G401 (cell line): ENCODE measurements around the gene KRT13. TPM values are rescaled to one million over a fixed set of nuclear protein-coding genes. Genes with fewer than 3 reads are reported as not detected.
A peak's percentile ranks its signal among the peaks of the same experiment; 100 is the strongest.

Experiments
- DNase-seq: peaks from one replicate; pipeline ENCODE4 v3.0.0-alpha.2; 2015; ENCODE audit warnings: low spot score
- in situ Hi-C: cut with HindIII; loops from 2 replicates; pipeline ENCODE4 v1.10.0; 2016; ENCODE audit warnings: low sequenced_read_pairs, mixed read lengths
- total RNA-seq: library from RNA; depleted of rRNA; stranded (reverse); fragments of >200 nt; shearing (Covaris generic); gene quantifications from 2 replicates; pipeline ENCODE4 v1.2.3, GENCODE V29; 2014

The KRT13 gene
- total RNA-seq, 1 experiment from 2014 or later, result not detected

DNA sequence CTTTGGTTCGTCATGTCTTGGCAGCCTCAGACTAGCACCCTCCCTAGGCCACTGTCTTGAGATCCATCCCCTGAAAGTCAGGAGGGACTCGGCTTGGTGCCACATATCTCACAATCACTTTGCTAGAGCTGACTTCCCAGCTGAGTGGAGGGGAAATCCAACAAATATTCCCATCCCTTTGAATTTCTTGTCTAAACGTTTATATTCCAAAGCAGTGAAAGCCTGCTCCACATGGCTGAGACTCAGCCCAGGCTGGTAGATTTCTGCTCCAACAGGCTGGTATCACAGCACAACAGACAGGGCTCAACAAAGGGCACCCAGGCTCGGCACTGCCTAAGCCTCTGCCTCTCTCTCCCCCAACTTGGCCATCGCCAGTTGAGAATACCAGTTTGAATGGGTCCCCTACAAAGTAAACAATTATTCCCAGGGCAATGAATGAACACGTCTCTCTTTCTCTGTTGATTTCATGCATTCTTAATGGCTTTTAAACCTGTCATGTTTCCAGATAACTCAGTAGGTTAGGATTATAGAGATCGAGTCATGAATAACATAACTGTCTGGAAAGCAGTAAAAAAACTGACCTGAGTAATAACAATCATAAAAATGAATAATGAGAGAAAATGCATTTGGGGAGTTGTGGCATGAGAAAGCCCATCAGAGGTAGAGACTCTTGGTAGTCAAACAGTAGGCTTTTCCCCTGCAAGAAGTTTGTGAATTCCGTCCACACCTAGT, 1.0 kb downstream of the KRT13 start:
- no peak for DNase-seq
- in situ Hi-C loops, result no loop called here

DNA sequence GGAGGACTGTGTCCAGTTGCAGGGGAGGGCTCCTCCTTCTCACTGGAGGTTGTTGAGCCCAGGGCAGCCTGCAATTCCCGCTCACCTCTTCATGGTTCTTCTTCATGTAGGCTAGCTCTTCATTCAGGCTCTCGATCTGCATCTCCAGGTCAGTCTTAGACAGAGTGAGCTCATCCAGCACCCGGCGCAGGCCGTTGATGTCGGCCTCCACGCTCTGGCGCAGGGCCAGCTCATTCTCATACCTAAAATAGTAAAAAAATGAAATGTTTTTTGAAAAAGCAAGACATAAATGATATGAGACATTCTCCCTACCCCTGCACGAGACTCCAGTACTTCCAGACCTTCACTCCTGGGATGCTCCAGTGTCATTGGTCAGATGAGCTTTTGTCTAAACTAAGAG, 2.2 kb downstream of the KRT13 start:
- in situ Hi-C loops, result no loop called here
- no peak for DNase-seq

DNA sequence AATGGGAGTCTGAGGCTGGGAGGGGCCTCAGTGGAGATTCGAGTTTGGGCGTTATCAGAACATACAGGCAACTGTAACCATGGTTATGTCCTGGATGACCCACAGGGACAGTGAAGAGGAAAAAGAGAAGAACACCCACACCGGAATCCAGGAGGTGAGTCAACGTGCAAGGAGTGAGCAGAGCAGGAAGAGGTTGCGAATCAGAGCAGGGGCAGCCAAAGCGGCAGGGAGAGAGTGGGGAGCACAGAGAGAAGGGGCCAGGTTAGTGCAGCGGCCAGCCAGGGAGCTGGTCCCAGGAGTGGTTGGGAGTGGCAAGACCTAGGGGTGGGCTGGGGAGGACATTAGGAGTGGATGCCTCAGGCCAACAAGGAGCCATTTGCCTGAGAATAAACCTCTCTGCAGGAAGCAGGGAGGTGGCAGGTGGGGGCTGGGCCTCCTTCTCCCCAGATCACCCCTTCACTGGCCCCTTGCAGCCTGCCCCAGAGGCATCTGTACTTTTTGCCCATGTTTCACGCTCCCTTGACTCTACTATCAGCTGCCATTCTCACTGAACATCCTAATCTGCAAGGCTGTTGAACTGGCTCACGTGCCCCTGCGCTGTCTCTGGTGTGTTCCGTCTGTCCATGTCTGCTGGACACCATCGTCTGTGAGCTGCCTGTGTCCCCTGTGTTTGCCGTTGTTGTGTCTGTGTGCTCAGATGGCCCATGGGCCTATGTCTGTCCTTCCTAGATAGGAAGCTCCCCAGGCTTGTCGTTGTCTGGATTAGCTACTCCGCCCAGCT, 5.1 kb downstream of the KRT13 start:
- DNase-seq, result no peak
- in situ Hi-C loops, result no loop called here

DNA sequence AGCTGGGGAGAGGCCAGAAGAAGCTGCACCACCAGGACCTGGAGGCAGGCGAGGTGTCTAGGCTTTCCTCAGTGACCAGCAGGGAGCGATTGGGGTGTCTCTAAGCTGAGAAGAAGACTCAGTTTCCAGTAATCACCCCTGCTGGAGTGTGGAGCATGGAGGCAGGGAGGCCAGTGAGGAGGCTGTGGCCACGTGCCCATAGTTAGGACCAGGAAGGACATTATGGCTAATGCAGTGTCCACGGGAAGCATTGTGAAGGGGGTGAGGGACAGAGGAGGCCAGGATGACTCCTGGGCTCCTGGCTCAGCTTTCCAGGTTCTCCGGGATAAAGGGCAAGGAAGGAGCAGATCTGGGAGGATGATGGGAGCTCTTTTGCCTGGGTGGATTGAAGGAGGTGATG, 5.7 kb downstream of the KRT13 start:
- in situ Hi-C loops, result no loop called here
- DNase-seq, result no peak

DNA sequence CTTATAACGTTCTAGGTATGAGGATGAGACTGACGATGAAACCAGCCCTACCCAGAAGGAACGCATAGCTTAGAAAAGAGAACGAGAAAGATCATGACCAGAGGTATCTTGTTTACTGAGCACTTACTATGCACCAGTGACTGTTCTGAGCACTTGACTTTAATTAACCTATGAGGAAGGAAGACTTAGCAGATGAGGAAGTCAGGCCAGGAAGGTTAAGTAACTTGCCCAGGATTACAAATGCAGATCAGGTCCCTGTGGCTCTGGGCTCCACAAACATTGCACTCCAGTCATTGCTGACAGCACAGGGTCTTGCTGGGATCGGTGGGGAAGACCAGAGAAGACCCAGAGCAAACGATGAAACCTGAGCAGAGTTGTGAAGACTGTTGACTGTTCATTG, 7.1 kb downstream of the KRT13 start:
- no peak for DNase-seq
- in situ Hi-C loops, result no loop called here

DNA sequence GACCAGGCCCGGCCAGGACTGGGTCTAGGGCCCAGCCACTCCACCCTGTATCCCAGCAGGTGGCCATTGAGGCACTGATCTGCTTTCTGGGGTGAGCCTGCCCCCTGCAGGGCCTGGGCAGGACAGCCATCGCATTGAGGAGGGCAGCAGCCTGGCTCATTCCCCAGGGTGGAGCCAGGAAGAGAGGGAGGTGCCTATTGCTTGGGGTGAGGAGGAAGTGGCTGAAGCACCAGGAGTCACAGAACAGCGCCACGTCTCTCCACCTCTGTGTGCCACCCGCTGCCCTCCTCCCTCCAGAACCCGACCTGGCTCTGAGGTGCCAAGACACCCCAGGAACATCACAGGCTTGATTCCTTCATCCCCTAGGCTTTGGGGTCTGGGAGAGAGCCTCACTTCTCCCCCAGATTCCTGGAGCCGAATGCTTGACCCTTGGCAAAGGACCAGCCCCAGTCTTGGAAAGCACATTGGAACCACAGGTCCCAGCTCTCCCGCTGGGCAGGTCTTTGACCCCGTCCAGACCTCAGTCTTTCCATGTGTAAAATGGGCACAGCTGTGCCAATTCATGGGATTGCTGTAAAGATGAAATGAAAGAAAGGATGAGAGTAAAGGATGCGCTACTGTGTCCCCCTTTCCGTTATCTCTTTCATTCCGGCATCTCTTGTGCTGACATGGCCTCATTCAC, 8.5 kb downstream of the KRT13 start:
- DNase-seq, result peak; percentile 22
- in situ Hi-C loops, result no loop called here

DNA sequence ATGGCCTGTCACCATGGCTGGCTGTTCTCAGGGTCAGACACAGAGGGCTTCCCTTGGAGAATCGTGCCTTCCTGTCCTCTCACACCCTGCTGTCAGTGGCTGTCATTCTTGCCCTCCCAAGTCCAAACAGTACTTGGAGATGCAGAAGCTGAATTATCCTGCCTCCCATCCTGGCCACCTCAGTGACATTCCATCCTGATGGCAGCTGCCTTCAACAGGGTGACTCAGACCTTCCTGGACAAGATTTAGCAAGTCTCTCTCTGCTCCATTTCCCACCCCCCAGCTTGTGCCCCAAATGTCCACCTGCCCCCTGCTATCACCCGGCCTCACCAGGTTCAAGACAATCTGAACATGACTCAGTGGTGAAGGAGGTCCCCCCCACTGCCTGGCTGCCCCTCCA, 10.9 kb downstream of the KRT13 start:
- in situ Hi-C loops, result no loop called here
- no peak for DNase-seq

DNA sequence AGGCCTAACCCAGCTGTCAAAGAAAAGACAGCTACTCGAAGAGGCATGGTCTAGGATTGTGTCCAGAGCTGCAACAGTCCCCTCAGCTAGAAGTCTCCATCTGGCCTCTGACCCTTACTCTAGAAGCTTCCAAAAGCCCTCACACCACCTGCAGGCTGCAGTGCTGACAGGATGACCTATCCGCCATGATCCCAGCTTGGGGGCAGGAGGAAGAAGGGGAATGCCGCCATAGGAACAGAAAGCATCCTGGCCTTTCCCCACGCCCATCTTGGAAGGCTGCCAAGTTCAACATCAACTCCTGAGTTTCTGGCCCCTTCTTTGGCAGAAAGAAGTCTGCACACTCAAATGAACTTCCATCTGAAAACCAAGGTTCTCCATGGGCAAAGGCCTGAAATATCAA, 12.6 kb downstream of the KRT13 start:
- DNase-seq, result no peak
- in situ Hi-C loops, result no loop called here

DNA sequence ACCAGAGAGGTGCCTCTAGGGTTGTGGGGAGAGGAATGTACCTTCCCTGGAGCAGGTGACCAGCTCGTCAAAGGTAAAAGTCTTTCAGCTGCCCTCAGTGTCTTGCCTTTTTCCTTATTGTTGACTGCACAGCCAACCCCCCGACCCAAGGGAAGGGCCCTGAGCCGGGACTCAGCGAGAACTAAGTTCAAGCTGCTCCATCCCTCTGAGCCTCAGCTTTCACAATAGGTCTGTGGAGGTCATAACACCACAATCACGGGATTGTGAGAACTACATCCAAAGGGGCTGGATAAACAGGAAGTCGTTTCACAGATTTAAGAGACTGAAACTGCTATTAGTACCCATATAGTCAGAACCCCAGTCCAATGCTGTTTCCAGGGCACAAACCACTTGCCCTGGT, 13.1 kb downstream of the KRT13 start:
- no peak for DNase-seq
- in situ Hi-C loops, result no loop called here

DNA sequence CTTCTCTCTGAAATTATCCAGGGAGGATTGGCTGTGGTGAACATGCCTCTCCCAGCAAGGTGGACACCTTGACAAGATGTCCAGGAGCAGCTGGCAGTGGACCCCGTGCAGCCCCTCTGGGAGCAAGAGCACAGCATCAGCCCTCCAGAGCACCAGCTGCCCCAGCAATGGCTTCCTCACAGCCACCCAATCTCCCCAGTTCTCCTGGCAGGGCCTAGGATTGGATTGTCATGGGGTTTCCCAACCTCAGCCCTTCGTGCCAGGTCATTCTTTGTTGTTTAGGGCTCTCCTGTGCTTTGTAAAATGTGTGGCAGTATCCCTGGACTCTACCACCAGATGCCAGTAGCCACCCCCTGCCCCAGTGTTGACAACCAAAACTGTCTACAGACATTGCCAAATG, 13.9 kb downstream of the KRT13 start:
- in situ Hi-C loops, result no loop called here
- DNase-seq, result no peak

DNA sequence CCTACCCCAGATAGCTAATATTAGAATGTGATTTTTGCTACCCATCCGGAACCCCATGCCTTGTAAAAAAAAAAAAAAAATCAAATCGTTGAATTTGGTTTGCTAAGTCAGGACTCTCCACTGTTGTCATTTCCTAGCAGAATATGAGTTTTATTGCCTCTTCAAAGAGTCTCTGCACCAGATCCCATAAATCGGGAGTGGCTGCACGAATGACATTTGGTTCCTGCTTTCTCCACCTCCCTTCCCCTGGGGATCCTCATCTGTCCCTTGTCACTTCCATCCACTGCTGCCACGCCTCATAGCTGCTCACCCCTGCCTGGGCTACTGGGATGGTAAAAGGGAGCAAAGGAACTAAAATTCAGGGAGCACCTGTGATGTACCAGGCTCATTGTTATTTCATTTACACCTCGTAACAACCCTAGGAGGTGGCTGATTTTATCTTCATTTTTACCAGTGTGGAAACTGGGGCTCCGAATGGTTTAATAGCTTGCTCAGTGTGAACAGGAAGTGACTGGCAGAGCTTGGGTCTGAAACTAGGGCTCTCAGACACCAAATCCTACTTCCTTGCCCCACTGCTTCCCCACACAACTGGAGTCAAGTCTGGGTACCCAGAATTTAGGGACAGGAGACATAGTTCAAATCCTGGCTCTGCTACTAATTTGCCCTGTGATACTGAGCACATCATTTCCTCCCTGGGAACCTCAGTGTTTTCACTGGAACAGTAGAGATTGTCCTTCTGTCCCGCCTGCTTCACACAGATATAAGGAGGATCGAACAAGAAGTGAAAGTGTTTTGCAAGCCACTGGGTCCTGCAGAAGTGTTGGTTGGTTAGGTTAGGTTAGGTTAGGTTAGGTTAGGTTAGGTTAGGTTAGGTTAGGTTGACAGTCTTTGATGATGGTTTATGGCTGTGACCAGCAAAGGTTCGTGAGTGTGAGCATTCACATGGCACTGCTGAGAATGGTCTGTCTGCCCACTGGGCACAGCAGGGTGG, 15.1 kb downstream of the KRT13 start:
- in situ Hi-C loops, result no loop called here
- no peak for DNase-seq

DNA sequence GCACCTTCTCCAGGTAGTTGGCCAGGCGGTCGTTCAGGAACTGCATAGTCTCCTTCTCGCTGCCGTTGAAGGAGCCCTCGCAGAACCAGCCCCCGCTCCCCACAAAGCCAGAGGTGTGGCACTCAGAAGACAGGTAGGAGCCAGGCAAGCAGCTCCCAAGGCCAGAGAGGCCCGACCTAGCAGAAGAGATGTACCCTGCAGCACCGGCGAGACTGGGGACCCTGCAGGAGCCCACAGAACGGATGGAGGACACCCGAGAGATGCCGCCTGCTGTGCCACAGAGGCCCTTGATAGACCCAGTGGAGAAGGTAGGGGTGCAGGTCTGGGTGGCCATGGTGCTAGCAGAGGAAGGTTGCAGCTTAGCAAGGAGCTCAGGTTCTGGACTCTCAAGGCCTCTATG, 15.9 kb downstream of the KRT13 start, which contains the start of gene KRT36:
KRT36 (minus strand) TSS at position 380 of the 400 bp plus-strand sequence; CDS start at position 334, 46 bp downstream.
- no peak for DNase-seq
- in situ Hi-C loops, result no loop called here

DNA sequence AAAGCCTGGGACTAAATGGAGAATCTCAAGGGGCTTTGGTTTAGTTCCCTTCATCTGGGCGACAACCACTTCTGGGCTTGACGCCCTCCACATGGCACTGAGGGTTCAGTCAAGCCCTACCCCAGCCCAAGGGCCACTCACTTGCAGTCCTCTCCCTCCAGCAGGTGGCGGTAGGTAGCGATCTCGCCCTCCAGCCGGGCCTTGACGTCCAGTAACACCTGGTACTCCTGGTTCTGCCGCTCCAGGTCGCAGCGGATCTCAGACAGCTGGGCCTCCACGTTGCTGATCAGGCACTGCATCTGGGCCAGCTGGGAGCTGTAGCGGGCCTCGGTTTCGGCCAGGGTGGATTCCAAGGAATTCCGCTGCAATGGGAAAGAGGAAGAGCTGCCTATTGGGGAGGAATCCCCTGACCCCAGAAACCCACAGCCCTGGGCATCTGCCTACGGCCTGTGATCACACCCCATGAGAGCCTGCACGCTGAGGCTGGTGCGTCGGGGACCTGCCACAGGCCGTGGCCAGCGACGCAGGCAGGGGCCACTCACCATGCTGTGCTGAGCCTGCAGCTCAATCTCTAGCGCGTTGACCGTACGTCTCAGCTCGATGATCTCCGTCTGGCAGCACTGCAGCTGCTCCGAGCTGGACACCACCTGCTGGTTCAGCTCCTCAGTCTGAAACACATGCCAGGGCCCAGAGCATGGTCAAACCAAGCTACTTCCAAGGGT, 18.4 kb downstream of the KRT13 start:
- in situ Hi-C loops, result no loop called here
- no peak for DNase-seq

DNA sequence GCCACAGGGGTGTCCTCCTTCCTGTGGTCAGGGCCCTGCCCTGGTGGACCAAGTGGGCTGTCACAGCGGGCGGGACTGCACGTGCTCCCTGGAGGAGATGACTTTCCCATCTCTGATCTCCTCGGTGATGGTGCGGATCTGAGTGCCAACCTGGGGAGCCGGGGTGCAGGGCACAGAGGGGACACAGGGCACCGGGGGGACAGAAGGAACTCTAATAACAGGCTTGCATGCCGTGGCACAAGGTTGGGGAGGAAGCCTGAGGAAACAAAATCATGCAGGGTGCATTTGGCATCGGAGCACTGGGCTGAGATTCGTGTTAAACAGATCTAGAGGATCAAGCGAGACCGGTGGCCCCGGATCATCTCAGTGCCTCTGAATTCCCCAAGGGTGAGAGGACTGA, 19.1 kb downstream of the KRT13 start:
- in situ Hi-C loops, result no loop called here
- DNase-seq, result no peak

DNA sequence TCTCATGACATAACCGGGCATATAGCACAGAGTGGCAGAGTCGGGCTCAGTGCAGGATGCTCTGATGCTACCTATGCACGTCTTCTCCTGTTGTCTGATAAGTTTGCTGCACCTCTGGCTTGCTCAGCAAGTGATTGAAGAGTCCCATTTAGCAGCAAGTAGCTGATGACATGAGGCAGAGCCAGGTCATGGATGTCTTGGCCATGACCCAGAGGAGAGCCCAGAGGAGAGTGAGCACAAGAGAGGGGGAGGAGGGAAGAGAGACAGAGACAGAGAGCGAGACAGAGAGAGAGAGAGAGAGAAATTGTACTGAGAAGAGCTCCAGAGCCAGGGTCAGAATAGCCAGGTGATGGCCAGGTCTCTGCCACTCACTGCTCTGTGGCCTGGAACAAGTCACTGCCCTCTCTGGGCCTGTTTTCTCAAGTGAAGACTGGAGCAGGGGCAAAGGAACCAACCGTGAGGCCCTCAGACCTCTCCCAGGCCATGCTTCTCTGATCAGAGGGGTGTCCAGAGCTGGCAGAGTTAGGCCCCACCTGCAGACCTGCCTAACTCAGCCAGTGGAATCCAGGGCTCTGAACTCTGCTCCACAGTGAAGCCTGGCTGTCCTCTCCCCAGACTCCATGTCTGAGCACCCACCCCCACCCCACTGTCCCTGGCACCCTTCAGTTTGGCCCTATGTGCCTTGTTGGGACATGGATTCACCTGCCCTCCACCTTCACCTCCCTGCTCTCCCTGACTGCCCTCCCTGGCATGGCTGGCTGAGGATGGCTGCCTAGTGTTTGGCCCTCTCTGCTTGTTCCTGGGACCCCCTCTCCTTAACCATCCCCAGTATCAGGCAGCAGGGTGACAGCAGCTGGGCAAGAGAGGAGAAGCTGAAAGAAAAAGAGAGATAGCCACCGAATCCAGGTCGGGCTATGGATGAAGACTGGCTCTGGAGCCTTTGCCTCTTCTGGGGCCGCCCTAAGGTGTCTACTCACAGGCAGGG, 20.2 kb downstream of the KRT13 start:
- no peak for DNase-seq
- in situ Hi-C loops, result no loop called here

DNA sequence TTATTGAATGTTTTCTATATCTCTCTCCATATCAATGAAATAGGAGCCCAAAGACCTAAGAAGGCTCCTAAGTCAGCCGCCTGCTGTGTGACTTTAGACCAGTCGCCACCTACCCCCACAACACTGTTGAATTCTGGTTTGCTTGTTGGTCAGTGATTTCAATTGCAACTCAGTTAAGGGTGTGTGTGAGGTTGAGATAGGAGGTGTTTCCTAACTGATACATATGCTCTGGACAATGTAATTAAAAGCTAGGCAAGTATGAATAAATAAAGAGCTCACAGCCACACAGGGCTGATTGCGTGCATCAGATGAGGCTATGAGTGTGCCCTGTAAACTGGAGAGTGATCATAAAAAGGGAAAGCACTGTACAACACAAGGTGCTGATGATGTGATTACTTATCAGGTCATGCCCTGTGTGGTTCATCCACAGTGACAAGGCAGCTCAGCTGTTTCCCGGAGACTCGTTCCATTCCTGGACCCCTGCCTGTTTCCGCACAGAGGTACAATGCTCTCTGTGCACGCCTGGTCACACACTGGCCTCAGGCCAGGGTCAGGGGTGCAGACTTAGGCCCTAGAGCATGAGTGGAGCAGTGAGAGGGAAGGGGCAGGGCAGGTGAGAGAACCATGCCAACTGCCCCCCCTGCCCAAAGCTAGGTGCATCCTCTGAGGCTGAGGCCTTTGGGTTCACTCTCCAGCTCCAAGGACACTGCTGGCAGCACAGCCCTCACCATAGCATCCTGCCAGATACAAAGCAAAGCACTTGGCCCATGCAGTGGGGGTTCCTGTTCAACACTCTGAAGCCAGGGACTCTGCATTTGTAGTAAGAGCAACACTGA, 21.2 kb downstream of the KRT13 start:
- in situ Hi-C loops, result no loop called here
- no peak for DNase-seq

DNA sequence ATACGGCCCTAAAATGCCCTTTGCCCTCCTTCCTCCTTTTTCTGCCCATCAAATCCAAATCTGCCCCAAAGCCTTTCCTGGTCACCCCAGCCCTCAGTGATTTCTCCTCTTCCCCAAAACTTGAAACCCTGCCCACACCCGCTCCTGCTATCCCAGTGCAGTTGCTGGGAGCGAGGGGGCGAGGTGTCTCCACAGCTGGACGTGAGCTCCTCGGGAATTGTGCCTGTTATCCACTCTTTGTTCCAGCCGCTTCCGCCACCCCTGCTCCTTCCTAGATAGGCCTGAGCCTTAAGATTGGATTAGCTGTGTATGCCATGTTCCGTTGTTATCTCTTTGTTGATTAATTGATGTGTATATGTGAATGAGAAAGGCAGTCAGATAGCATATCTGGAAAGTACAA, 21.9 kb downstream of the KRT13 start:
- no peak for DNase-seq
- in situ Hi-C loops, result no loop called here
